ENCODE measurements around the gene APBA2. TPM values are rescaled to one million over a fixed set of nuclear protein-coding genes. Genes with fewer than 3 reads are reported as not detected.
"Not testable (repeated sequence)": the region's sequence is repeated elsewhere in the genome, so short reads cannot be mapped to it uniquely, and the experiment has no call there.

Gene APBA2
- total and polyA plus RNA-seq, 2 donors from 2014 or later = 1.0 to 6.1 TPM

DNA sequence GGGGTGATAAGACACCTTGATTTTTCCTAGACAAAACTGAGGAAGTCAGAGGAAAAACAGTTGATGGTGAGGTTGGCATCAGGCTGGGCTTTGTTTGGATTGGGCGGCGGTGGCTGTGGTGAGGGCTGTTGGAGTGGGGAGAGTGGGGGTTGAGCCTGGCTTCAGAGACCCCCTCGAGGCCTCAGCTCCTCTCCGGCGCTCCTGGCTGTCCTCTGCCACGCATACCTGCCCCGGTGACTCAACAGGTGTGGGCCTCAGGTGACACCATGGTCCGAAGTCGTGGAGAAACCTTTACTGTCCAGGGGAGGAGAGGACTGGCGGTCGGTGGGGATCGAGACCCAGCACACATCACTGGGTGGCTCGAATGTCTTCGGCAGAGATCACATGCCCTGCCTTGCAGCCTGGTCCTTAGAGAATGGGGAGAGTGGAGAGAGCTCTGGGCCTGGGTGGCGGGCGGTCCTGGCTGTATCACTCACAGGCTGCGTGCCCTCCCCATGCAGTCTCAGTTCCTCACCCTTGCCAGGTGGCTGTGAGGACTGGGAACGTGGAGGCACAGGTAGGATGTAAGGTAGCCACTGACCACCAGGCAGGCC is 2.6 kb downstream of the APBA2 start:
- Histone ChIP-seq H3K4me1 (ENCODE audit: control insufficient read depth in 2 of 3, insufficient read depth in 2 of 3, low read depth in 1 of 3, low read length in 3 of 3) (no peaks in the 10 kb centered on the region), H3K4me3 (ENCODE audit: low read length in 3 of 3) (no peak overlapping the region), H3K27ac (ENCODE audit: low read depth in 2 of 2, low read length in 2 of 2) (no peak overlapping the region), H3K9ac (ENCODE audit: low read length in 3 of 3) (no peak overlapping the region), H3K27me3 (ENCODE audit: control insufficient read depth, insufficient read depth, low read length) (no peaks in the 10 kb centered on the region), H3K9me3 (ENCODE audit: control insufficient read depth in 2 of 3, insufficient read depth in 1 of 3, low read length in 3 of 3) (no peaks in the 10 kb centered on the region), H3K36me3 (ENCODE audit: control insufficient read depth in 2 of 3, insufficient read depth in 3 of 3, low read length in 3 of 3) (no peaks in the 10 kb centered on the region)
- no peak for TF ChIP-seq CTCF (IDR thresholded peaks at IDR 0.05; ENCODE audit: borderline replicate concordance, extremely low read depth, insufficient read depth)
- DNase-seq = no peak
- intact Hi-C loops (cut with DNase I) = no loop called here
- no peak for FAIRE-seq

DNA sequence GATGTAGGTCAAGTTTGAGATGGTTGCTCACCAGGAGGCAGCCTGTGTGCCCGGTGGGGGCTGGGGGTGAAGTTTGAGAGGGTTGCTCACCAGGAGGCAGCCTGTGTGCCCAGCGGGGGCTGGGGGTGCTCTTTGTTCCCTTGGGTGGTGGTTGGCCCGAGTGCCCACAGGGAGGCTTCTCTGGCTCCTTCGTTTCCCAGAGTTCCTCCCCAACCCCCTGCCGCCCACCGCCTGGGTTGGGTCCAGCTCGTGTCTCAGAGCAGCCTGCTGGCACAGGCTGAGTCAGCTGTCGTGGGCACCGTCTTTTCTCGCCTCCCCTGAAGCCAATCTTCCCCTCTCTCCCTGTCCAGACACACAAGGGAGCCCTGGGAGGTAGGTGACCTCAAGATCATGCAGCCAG is 3.1 kb downstream of the APBA2 start:
- Histone ChIP-seq H3K4me3 (ENCODE audit: low read length in 3 of 3) (no peak overlapping the region), H3K36me3 (ENCODE audit: control insufficient read depth in 2 of 3, insufficient read depth in 3 of 3, low read length in 3 of 3) (no peaks in the 10 kb centered on the region), H3K9me3 (ENCODE audit: control insufficient read depth in 2 of 3, insufficient read depth in 1 of 3, low read length in 3 of 3) (no peaks in the 10 kb centered on the region), H3K9ac (ENCODE audit: low read length in 3 of 3) (no peak overlapping the region), H3K27ac (ENCODE audit: low read depth in 2 of 2, low read length in 2 of 2) (no peak overlapping the region), H3K27me3 (ENCODE audit: control insufficient read depth, insufficient read depth, low read length) (no peaks in the 10 kb centered on the region), H3K4me1 (ENCODE audit: control insufficient read depth in 2 of 3, insufficient read depth in 2 of 3, low read depth in 1 of 3, low read length in 3 of 3) (no peaks in the 10 kb centered on the region)
- no peak for TF ChIP-seq CTCF (IDR thresholded peaks at IDR 0.05; ENCODE audit: borderline replicate concordance, extremely low read depth, insufficient read depth)
- FAIRE-seq = no peak
- no peak for DNase-seq
- intact Hi-C loops (cut with DNase I) = no loop called here

GRCh38 chr15:28889346-28889745 is 3.6 kb downstream of the APBA2 start:
- Histone ChIP-seq H3K27ac (ENCODE audit: low read depth in 2 of 2, low read length in 2 of 2) (no peak overlapping the region), H3K27me3 (ENCODE audit: control insufficient read depth, insufficient read depth, low read length) (no peaks in the 10 kb centered on the region), H3K36me3 (ENCODE audit: control insufficient read depth in 2 of 3, insufficient read depth in 3 of 3, low read length in 3 of 3) (no peaks in the 10 kb centered on the region), H3K9ac (ENCODE audit: low read length in 3 of 3) (no peak overlapping the region), H3K4me3 (ENCODE audit: low read length in 3 of 3) (no peak overlapping the region), H3K4me1 (ENCODE audit: control insufficient read depth in 2 of 3, insufficient read depth in 2 of 3, low read depth in 1 of 3, low read length in 3 of 3) (no peaks in the 10 kb centered on the region), H3K9me3 (ENCODE audit: control insufficient read depth in 2 of 3, insufficient read depth in 1 of 3, low read length in 3 of 3) (no peaks in the 10 kb centered on the region)
- TF ChIP-seq CTCF (IDR thresholded peaks at IDR 0.05; ENCODE audit: borderline replicate concordance, extremely low read depth, insufficient read depth) = no peak
- FAIRE-seq (no peak), DNase-seq (no peak)
- intact Hi-C loops (cut with DNase I) = no loop called here

GRCh38 chr15:28889871-28890270 is 4.1 kb downstream of the APBA2 start:
- intact Hi-C loops (cut with DNase I); H3K4me3 ChIP-seq (ENCODE audit: low read length in 3 of 3); FAIRE-seq; H3K36me3 ChIP-seq (ENCODE audit: control insufficient read depth in 2 of 3, insufficient read depth in 3 of 3, low read length in 3 of 3); H3K27me3 ChIP-seq (ENCODE audit: control insufficient read depth, insufficient read depth, low read length); H3K27ac ChIP-seq (ENCODE audit: low read depth in 2 of 2, low read length in 2 of 2); H3K9ac ChIP-seq (ENCODE audit: low read length in 3 of 3); H3K4me1 ChIP-seq (ENCODE audit: control insufficient read depth in 2 of 3, insufficient read depth in 2 of 3, low read depth in 1 of 3, low read length in 3 of 3); DNase-seq; H3K9me3 ChIP-seq (ENCODE audit: control insufficient read depth in 2 of 3, insufficient read depth in 1 of 3, low read length in 3 of 3): not testable (repeated sequence)

DNA sequence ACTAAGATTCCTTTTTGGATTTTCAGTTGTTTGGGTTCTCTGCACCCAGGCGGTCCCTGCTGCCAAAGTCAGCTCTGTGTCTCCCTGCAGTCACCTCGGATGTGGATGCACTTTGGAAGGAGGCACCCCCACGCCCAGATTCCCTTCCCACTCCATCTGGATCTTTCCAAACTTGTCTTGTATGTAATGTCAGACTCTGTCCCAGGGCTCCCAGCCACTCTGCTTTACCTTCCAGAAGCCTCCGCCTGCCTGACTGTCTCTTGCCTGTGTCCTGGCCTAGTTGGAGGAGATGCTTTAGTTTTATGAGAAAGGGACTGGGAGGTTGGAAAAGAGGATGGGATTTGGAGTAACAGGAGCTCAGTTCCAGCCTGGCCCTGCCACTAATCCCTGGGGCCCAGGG is 4.5 kb downstream of the APBA2 start:
- H3K36me3 ChIP-seq (ENCODE audit: control insufficient read depth in 2 of 3, insufficient read depth in 3 of 3, low read length in 3 of 3); H3K4me1 ChIP-seq (ENCODE audit: control insufficient read depth in 2 of 3, insufficient read depth in 2 of 3, low read depth in 1 of 3, low read length in 3 of 3); H3K9ac ChIP-seq (ENCODE audit: low read length in 3 of 3); H3K27ac ChIP-seq (ENCODE audit: low read depth in 2 of 2, low read length in 2 of 2); H3K9me3 ChIP-seq (ENCODE audit: control insufficient read depth in 2 of 3, insufficient read depth in 1 of 3, low read length in 3 of 3); FAIRE-seq; H3K27me3 ChIP-seq (ENCODE audit: control insufficient read depth, insufficient read depth, low read length); H3K4me3 ChIP-seq (ENCODE audit: low read length in 3 of 3); intact Hi-C loops (cut with DNase I); DNase-seq: not testable (repeated sequence)
